ENCODE data around the gene NTRK1.

The NTRK1 gene

DNA sequence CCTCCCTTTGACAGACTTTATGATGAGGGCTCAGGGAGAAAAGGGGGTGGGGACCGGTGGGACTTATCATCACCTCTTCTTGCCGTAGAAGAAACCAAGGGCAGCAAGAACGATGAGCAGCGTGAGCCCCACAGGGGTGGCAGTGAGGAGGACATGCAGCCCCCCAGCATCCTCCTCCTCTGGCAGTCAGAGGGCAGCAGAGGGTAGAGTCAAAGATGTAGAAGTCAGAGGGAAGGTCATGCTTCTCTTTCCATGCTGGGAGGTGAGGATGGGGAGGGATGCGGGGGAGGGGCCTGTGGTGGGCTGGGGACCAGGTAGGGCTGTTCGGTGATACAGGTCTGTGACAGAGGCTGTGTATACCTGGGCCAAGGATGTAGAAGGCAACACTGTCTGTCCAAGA lies 16.6 kb upstream of the NTRK1 start:
- TF ChIP-seq, protein P1, sequence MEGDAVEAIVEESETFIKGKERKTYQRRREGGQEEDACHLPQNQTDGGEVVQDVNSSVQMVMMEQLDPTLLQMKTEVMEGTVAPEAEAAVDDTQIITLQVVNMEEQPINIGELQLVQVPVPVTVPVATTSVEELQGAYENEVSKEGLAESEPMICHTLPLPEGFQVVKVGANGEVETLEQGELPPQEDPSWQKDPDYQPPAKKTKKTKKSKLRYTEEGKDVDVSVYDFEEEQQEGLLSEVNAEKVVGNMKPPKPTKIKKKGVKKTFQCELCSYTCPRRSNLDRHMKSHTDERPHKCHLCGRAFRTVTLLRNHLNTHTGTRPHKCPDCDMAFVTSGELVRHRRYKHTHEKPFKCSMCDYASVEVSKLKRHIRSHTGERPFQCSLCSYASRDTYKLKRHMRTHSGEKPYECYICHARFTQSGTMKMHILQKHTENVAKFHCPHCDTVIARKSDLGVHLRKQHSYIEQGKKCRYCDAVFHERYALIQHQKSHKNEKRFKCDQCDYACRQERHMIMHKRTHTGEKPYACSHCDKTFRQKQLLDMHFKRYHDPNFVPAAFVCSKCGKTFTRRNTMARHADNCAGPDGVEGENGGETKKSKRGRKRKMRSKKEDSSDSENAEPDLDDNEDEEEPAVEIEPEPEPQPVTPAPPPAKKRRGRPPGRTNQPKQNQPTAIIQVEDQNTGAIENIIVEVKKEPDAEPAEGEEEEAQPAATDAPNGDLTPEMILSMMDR (IDR thresholded peaks at IDR 0.05; ENCODE audit: insufficient read depth, low read depth, low read length, missing control alignments), result no peak
- no peak overlapping the region for H3K4me3 ChIP-seq (ENCODE audit: low read length)
- DNase-seq (ENCODE audit: low read depth), result no peak

DNA sequence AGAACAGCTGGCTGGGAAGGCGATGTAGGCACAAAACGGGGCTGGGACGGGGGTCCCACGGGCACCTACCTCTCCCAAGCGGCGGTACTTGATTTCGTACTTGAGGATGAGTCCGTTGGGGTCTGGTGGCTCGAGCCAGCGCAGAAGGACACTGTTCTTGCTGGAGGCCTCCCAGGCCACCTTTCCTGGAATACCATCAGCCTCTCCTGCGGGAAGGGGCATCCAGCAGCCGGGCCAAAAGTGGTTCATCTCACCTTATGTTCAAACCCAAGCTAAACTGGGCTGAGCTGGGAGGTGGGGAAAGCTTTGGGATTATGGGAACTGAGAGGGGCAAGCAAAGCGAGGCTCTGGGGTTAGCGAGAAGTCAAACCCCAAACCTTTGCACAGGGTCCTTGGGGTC lies 16.0 kb upstream of the NTRK1 start:
- no peak overlapping the region for H3K4me3 ChIP-seq (ENCODE audit: low read length)
- TF ChIP-seq, protein P1 (IDR thresholded peaks at IDR 0.05; ENCODE audit: insufficient read depth, low read depth, low read length, missing control alignments), result no peak
- DNase-seq (ENCODE audit: low read depth), result no peak

DNA sequence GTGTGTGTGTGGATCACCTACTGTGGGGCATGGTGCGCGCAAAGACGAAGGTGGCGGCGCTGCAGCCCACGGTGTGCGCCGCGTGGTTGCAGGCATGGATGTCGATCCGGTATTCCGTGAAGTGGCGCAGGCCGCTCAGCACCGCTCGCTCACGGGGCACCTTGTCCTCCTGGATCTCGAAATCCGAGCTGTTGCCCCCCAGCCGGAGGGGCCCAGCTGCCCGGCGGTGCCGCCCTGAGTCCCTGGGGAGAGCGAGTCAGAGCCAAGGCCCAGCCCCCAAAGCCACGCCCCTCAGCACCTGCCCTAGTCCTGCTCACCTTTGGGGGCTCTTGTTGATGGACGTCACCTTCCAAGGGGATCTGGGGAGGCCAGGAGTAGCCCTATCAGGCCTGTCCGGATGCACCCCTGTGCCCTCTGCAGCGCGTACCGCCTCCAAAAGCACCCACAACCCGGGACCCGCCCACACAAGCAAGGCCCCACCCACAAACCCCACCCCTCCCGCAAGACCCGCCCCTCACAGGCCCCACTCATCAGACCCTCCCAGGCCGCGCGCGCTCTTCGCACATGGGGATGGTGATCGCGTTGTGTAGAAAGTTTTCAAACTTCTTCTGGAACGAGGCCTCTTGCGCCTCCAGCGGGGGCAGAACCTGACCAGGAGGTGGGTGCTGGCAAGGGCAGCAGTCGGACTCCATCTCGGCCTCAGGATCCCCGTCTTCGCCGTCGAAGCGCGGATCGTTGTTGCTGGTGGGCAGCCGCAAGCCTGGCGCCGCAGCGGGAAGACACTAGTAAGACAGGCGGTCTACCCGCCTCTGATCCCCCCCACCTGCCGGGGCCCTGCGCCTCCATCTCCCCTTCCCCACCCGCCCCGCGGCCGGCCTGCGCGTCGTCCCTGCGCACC lies 15.4 kb upstream of the NTRK1 start:
- no peak overlapping the region for H3K4me3 ChIP-seq (ENCODE audit: low read length)
- peak; percentile 11 for DNase-seq (ENCODE audit: low read depth)
- TF ChIP-seq, protein P1 (IDR thresholded peaks at IDR 0.05; ENCODE audit: insufficient read depth, low read depth, low read length, missing control alignments), result no peak

DNA sequence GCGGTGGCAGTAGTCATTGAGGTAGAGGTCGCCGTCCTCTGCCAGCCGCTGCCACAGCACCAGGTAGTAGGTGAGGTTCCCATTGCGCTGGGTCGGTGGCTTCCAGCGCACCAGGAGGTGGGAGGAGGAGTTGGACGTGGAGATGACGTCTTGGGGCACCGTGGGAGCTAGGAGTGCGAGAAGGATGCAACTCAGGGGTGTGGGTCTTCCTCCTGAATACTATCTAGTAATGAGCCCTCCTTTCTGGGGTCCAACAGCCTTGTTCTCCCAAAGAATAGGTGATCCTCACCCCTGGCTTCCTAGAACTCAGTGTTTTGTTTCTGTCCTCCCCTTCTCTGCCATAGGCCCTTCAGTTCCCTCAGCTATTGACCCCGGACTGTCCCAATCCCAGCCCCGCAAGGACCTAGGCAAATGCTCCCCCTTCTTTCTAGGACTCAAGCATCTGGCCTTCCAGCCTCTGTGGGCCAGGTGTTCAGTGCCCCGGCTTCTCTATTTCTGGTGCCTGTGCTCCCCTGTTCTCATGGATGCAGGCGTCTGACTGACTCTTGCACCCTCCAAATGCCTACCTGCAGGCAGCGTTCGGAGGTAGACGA lies 14.6 kb upstream of the NTRK1 start:
- H3K4me3 ChIP-seq (ENCODE audit: low read length), result no peak overlapping the region
- TF ChIP-seq, protein P1 (IDR thresholded peaks at IDR 0.05; ENCODE audit: insufficient read depth, low read depth, low read length, missing control alignments), result no peak
- no peak for DNase-seq (ENCODE audit: low read depth)

DNA sequence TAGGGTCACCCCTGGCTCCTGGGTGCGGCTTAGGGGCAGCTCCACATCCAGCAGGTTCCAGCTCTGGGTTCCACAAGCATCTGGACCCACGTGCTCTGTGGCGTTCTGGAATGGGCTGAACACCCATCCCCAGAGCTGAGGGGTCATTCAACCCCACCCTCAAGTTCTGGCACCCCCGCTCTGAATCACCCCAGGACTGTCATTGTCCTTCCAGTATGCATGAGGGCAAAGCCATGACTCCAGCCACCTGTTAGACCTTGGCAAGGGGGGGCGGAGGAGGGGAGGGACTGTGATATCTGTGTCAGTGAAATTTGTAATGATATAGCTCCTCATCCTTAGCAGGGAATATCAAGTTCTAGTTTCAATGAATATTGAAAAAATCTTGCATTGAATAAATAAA lies 14.0 kb upstream of the NTRK1 start:
- no peak for DNase-seq (ENCODE audit: low read depth)
- TF ChIP-seq, protein P1 (IDR thresholded peaks at IDR 0.05; ENCODE audit: insufficient read depth, low read depth, low read length, missing control alignments), result no peak
- no peak overlapping the region for H3K4me3 ChIP-seq (ENCODE audit: low read length)

DNA sequence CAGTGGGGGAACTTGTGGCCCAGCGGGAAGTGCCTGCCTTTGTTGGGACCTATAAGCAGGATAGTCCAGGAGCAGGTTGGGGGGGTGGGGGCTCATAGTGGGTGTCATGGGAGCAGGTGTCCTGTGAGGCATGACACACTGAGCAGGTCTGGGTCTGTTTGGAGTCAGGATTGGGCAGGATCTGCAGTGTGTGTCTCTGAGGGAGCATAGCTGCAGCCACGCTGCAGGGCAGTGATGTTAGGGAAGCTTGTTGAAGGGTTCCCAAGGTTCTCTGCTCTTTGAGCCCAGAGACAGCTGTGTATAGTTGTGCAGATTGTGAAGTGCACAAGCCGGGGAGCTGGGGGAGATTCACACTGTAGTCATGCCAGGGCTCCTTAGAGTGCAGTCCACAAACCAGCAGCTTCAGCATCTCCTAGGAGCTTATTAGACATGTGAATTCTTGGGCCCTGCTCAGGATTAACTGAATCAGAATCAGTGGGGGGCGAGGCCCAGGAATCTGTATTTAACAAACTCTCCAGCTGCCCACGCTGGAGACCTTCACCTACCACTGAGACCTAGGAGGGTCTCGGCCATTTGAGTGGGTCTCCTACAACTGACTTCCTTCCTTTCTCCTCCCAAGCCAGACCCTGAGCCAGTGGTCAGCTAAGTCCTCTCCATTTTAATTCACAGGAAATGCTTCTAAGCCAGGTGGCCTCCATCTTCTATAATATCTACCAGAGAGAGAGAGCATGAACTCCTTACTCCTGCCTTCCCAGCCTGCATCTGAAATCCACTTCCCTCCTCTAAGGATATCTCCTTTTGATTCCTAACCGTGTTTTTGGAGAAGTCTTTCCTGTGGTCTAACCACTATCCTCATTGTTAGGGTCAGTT lies 12.8 kb upstream of the NTRK1 start:
- DNase-seq (ENCODE audit: low read depth), result no peak
- TF ChIP-seq, protein P1 (IDR thresholded peaks at IDR 0.05; ENCODE audit: insufficient read depth, low read depth, low read length, missing control alignments), result no peak
- H3K4me3 ChIP-seq (ENCODE audit: low read length), result no peak overlapping the region
